ENCODE measurements around the gene PPFIBP1.

GRCh38 chr12:27682534-27682933, 158.5 kb downstream of the PPFIBP1 start:
- no peak for TF ChIP-seq CTCF (IDR thresholded peaks at IDR 0.05)
- no peak for TF ChIP-seq POLR2AphosphoS5 (IDR thresholded peaks at IDR 0.05)

All from prostate gland (tissue), 2 donors.